IMR-90 (cell line): Measurements from ENCODE around the gene NUP98. TPM values are rescaled to one million over a fixed set of nuclear protein-coding genes. Genes with fewer than 3 reads are reported as not detected.

ENCODE experiments used
- ATAC-seq: fragments of 200-7000 bp; cut with Tn5 transposase; 2 replicates; pipeline ENCODE4 v1.9.1; 2020; ENCODE audit warnings: low read depth, mild to moderate bottlenecking, moderate library complexity
- BruUV-seq: library from RNA; stranded (reverse); fragments of 400-500 nt; replicated peaks from 2 replicates; lab custom pipeline; 2021; lab: Mats Ljungman, UMichigan
- CTCF ChIA-PET: fragments of 300-600 bp; formaldehyde crosslinking; extraction: SDS; loops from one replicate; lab custom pipeline; 2021; ENCODE audit warnings: antibody characterized with exemption; lab: Yijun Ruan, JAX
- POLR2A ChIA-PET: fragments of 300-600 bp; sonication (Branson Sonifier 250); formaldehyde crosslinking; loops from one replicate; lab custom pipeline; 2022; ENCODE audit warnings: antibody characterized with exemption; ENCODE audit not compliant: unreplicated experiment; lab: Charles Lee
- DNase-seq: peaks from one replicate; pipeline ENCODE4 v3.0.0; 2013
- H2AFZ ChIP-seq: replicated peaks from 2 replicates; pipeline ENCODE3; 2013; ENCODE audit warnings: low read length, mild to moderate bottlenecking; ENCODE audit not compliant: poor library complexity
- H2AK5ac ChIP-seq: 2 replicates; pipeline ENCODE4 v1.6.1; 2013; ENCODE audit warnings: low read depth, low read length, inconsistent platforms
- H2AK9ac ChIP-seq: replicated peaks from 2 replicates; pipeline ENCODE3; 2013; ENCODE audit warnings: mild to moderate bottlenecking, low read depth, low read length, moderate library complexity; ENCODE audit not compliant: poor library complexity
- H2BK120ac ChIP-seq: 2 replicates; pipeline ENCODE4 v1.6.1; 2013; ENCODE audit warnings: low read depth, low read length, inconsistent platforms
- H2BK15ac ChIP-seq: 3 replicates; pipeline ENCODE4 v1.6.1; 2013; ENCODE audit warnings: low read depth, low read length, inconsistent platforms
- H2BK20ac ChIP-seq: 2 replicates; pipeline ENCODE4 v1.6.1; 2013; ENCODE audit warnings: low read depth, mild to moderate bottlenecking, inconsistent platforms, low read length, moderate library complexity
- H2BK5ac ChIP-seq: 2 replicates; pipeline ENCODE4 v1.6.1; 2013; ENCODE audit warnings: mild to moderate bottlenecking, low read depth, low read length, inconsistent platforms; ENCODE audit not compliant: poor library complexity, severe bottlenecking
- H3K14ac ChIP-seq: replicated peaks from 2 replicates; pipeline ENCODE4 v1.6.1; 2013; ENCODE audit warnings: low read depth, low read length, inconsistent platforms
- H3K18ac ChIP-seq: 2 replicates; pipeline ENCODE4 v1.6.1; 2013; ENCODE audit warnings: low read depth, low read length, control low read depth
- H3K23ac ChIP-seq: 2 replicates; pipeline ENCODE4 v1.6.1; 2013; ENCODE audit warnings: low read depth, low read length, inconsistent platforms
- H3K27ac ChIP-seq: 2 replicates; pipeline ENCODE4 v1.5.1; 2013; ENCODE audit warnings: mild to moderate bottlenecking, control low read depth, low read length; ENCODE audit not compliant: insufficient read depth
- H3K27me3 ChIP-seq: 2 replicates; pipeline ENCODE4 v1.6.1; 2013; ENCODE audit warnings: low read length; ENCODE audit not compliant: control insufficient read depth, insufficient read depth
- H3K36me3 ChIP-seq: 2 replicates; pipeline ENCODE4 v1.6.1; 2013; ENCODE audit warnings: low read length, mixed read lengths; ENCODE audit not compliant: control insufficient read depth, insufficient read depth
- H3K4ac ChIP-seq: 2 replicates; pipeline ENCODE4 v1.6.1; 2013; ENCODE audit warnings: low read depth, low read length, inconsistent platforms
- H3K4me1 ChIP-seq: 2 replicates; pipeline ENCODE4 v1.6.1; 2013; ENCODE audit warnings: low read length, mixed read lengths; ENCODE audit not compliant: control insufficient read depth, insufficient read depth
- H3K4me2 ChIP-seq: 2 replicates; pipeline ENCODE4 v1.6.1; 2013; ENCODE audit warnings: low read depth, mild to moderate bottlenecking, control low read depth, low read length, moderate library complexity
- H3K4me3 ChIP-seq: 2 replicates; pipeline ENCODE4 v1.5.1; 2013; ENCODE audit warnings: low read depth, mild to moderate bottlenecking, control low read depth, low read length, moderate library complexity; ENCODE audit not compliant: insufficient read depth
- H3K56ac ChIP-seq: 2 replicates; pipeline ENCODE4 v1.6.1; 2013; ENCODE audit warnings: low read length, inconsistent platforms; ENCODE audit not compliant: insufficient read depth; ENCODE audit errors: extremely low read depth
- H3K79me1 ChIP-seq, 2 experiments: 2 replicates each; pipeline ENCODE4 v1.6.1; 2013; ENCODE audit warnings: low read length in 2 of 2, inconsistent platforms in 1 of 2, low read depth in 1 of 2
- H3K9ac ChIP-seq: 2 replicates; pipeline ENCODE4 v1.6.1; 2013; ENCODE audit warnings: low read depth, low read length, control low read depth
- H3K9me1 ChIP-seq: 2 replicates; pipeline ENCODE4 v1.6.1; 2013; ENCODE audit warnings: low read length, inconsistent platforms; ENCODE audit not compliant: insufficient read depth
- H3K9me3 ChIP-seq: 2 replicates; pipeline ENCODE4 v1.6.1; 2013; ENCODE audit warnings: low read length; ENCODE audit not compliant: control insufficient read depth, insufficient read depth
- H4K20me1 ChIP-seq: 2 replicates; pipeline ENCODE4 v1.6.1; 2013; ENCODE audit warnings: low read length, inconsistent platforms; ENCODE audit not compliant: insufficient read depth
- H4K5ac ChIP-seq: 2 replicates; pipeline ENCODE4 v1.6.1; 2013; ENCODE audit warnings: mild to moderate bottlenecking, low read depth, low read length, control low read depth
- H4K8ac ChIP-seq, 2 experiments: 2 replicates each; pipeline ENCODE4 v1.6.1; 2013; ENCODE audit warnings: low read depth in 2 of 2, low read length in 2 of 2, control low read depth in 1 of 2, inconsistent platforms in 1 of 2
- H4K91ac ChIP-seq: 2 replicates; pipeline ENCODE4 v1.6.1; 2013; ENCODE audit warnings: low read depth, low read length, inconsistent platforms; ENCODE audit not compliant: insufficient read depth
- BHLHE40 ChIP-seq: fragments of 150-350 bp; IDR thresholded peaks from 2 replicates; pipeline ENCODE4 v1.6.1; 2016; ENCODE audit warnings: mild to moderate bottlenecking, low read depth, low read length
- CEBPB ChIP-seq: IDR thresholded peaks from 2 replicates; pipeline ENCODE4 v1.6.1; 2012; ENCODE audit warnings: low read depth, low read length, improper control_type of control experiment
- CHD1 ChIP-seq: IDR thresholded peaks from 2 replicates; pipeline ENCODE4 v1.6.1; 2012; ENCODE audit warnings: low read depth, low read length, improper control_type of control experiment
- MAFK ChIP-seq: IDR thresholded peaks from 2 replicates; pipeline ENCODE4 v1.6.1; 2012; ENCODE audit warnings: low read depth, low read length, improper control_type of control experiment
- MAZ ChIP-seq: IDR thresholded peaks from 2 replicates; pipeline ENCODE4 v1.6.1; 2012; ENCODE audit warnings: low read depth, mild to moderate bottlenecking, low read length, improper control_type of control experiment, moderate library complexity, borderline replicate concordance
- POLR2A ChIP-seq: IDR thresholded peaks from 2 replicates; pipeline ENCODE4 v1.6.1; 2012; ENCODE audit warnings: mild to moderate bottlenecking, low read depth, low read length
- RFX5 ChIP-seq: IDR thresholded peaks from 2 replicates; pipeline ENCODE4 v1.8.0; 2012; ENCODE audit warnings: low read depth, mild to moderate bottlenecking, low read length, moderate library complexity
- WGBS, 2 experiments: methylation state at CpG; one replicate each; pipeline versions ENCODE4 v1.1.5 to v1.1.7; 2013; ENCODE audit warnings: missing lambda C conversion rate in 2 of 2; ENCODE audit not compliant: insufficient read length in 1 of 2; ENCODE audit errors: extremely low coverage in 2 of 2; 5-methylcytosine and 5-hydroxymethylcytosine counted together
- dilution Hi-C: fragments of 300-500 bp; cut with HindIII; formaldehyde crosslinking; loops from one replicate; pipeline ENCODE4 v1.14.3; 2018; ENCODE audit warnings: low sequenced_read_pairs; ENCODE audit not compliant: unreplicated experiment
- in situ Hi-C: fragments of 300-500 bp; cut with MboI; formaldehyde crosslinking; loops from 3 replicates; pipeline ENCODE4 v1.14.3; 2019; ENCODE audit warnings: low sequenced_read_pairs, inconsistent platforms, mixed read lengths
- intact Hi-C: fragments of 100-400 bp; cut with micrococcal nuclease; formaldehyde crosslinking; loops from 2 replicates; pipeline ENCODE4 v1.10.0; 2022
- polyA plus RNA-seq, 3 experiments: library from polyadenylated mRNA; depleted of rRNA; stranded (reverse); fragments of >200 nt; gene quantifications; 2 replicates each; pipeline ENCODE4 v1.2.3, GENCODE V29; 2012; ENCODE audit warnings: low replicate concordance in 1 of 3
- total RNA-seq: library from RNA; depleted of rRNA; stranded (reverse); fragments of >200 nt; gene quantifications from 2 replicates; pipeline ENCODE4 v1.2.3, GENCODE V29; 2012
- TF ChIP-seq, protein P1 (sequence below): fragments of 150-350 bp; IDR thresholded peaks from 2 replicates; pipeline ENCODE4 v1.6.1; 2016; ENCODE audit warnings: low read depth, mild to moderate bottlenecking, low read length, moderate library complexity, borderline replicate concordance
- TF ChIP-seq, protein P2 (sequence below): conservative IDR thresholded peaks from 2 replicates; pipeline ENCODE4 v1.5.1; 2012; ENCODE audit warnings: mild to moderate bottlenecking, low read depth, low read length, improper control_type of control experiment

The NUP98 gene
- total and polyA plus RNA-seq, 2 of the 4 experiments (the other 2 are of a cell fraction), result 103 to 138 TPM

DNA sequence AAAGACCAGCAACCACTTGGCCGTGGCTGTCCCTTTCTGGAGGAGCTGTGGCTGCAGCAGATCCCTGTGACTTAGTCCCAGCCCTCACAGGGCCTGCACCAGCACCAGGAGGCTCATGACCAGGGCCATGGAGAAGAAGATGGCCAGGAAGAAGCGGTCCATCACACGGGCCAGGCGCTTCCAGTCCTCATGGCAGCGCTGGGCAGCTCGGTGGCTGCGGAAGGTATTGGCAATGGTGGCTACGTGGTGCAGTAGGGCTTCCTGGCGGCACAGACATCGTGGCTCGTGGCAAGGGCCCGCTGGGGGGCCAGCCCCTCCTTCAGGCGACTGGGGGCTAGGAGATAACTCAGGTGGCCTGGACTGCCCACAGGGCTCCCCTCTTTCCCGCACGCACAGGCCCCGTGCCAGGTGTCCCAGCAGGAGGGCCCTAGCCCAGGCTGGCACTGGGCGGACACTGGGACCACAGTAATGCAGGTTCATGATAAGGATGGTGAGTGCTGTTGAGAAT is 131.3 kb downstream of the NUP98 start:
- Histone ChIP-seq H4K91ac (no peak overlapping the region), H4K5ac (no peak overlapping the region), H2AK9ac (no peak overlapping the region), H3K79me1 (no peaks in the 10 kb centered on the region), H3K9me1 (no peaks in the 10 kb centered on the region), H3K4ac (no peak overlapping the region), H3K18ac (no peak overlapping the region), H3K27me3 (no peaks in the 10 kb centered on the region), H3K14ac (no peak overlapping the region), H4K20me1 (no peaks in the 10 kb centered on the region), H2AK5ac (no peak overlapping the region), H3K9me3 (no peaks in the 10 kb centered on the region), H3K36me3 (peaks cover 32% of the 10 kb centered on the region), H3K4me2 (no peak overlapping the region), H3K4me3 (no peak overlapping the region), H3K9ac (no peak overlapping the region), H2BK5ac (no peak overlapping the region), H3K27ac (no peak overlapping the region), H2BK20ac (no peak overlapping the region), H2BK120ac (no peak overlapping the region), H4K8ac (no peak overlapping the region), H2AFZ (no peak overlapping the region), H2BK15ac (no peak overlapping the region), H3K23ac (no peak overlapping the region), H3K4me1 (no peaks in the 10 kb centered on the region), H3K56ac (no peak overlapping the region)
- dilution Hi-C loops, result no loop called here
- CTCF ChIA-PET, result no interaction called here
- TF ChIP-seq BHLHE40 (no peak), CHD1 (no peak), POLR2A (no peak), MAFK (no peak), MAZ (no peak), CEBPB (no peak), RFX5 (no peak)
- TF ChIP-seq, protein P1, sequence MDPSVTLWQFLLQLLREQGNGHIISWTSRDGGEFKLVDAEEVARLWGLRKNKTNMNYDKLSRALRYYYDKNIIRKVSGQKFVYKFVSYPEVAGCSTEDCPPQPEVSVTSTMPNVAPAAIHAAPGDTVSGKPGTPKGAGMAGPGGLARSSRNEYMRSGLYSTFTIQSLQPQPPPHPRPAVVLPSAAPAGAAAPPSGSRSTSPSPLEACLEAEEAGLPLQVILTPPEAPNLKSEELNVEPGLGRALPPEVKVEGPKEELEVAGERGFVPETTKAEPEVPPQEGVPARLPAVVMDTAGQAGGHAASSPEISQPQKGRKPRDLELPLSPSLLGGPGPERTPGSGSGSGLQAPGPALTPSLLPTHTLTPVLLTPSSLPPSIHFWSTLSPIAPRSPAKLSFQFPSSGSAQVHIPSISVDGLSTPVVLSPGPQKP, result no peak
- TF ChIP-seq, protein P2, sequence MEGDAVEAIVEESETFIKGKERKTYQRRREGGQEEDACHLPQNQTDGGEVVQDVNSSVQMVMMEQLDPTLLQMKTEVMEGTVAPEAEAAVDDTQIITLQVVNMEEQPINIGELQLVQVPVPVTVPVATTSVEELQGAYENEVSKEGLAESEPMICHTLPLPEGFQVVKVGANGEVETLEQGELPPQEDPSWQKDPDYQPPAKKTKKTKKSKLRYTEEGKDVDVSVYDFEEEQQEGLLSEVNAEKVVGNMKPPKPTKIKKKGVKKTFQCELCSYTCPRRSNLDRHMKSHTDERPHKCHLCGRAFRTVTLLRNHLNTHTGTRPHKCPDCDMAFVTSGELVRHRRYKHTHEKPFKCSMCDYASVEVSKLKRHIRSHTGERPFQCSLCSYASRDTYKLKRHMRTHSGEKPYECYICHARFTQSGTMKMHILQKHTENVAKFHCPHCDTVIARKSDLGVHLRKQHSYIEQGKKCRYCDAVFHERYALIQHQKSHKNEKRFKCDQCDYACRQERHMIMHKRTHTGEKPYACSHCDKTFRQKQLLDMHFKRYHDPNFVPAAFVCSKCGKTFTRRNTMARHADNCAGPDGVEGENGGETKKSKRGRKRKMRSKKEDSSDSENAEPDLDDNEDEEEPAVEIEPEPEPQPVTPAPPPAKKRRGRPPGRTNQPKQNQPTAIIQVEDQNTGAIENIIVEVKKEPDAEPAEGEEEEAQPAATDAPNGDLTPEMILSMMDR, result no peak
- ATAC-seq (no peak), DNase-seq (no peak)
- POLR2A ChIA-PET, result no interaction called here
- 100% methylated on average over 12 of the region's 17 CpGs; no CpG with 5 or more reads in 1 of the 2 experiments for WGBS, 2 experiments
- no TSS peak for BruUV-seq
- in situ Hi-C loops, result no loop called here
- intact Hi-C loops, result no loop called here
